CD4-positive, alpha-beta T cell (primary cell): ENCODE measurements around the gene MICAL3. TPM values are rescaled to one million over a fixed set of nuclear protein-coding genes. Genes with fewer than 3 reads are reported as not detected.

Experiments
- ATAC-seq: fragments of 200-7000 bp; cut with Tn5 transposase; one replicate; pipeline ENCODE4 v1.10.0; 2022; ENCODE audit warnings: mild to moderate bottlenecking; ENCODE audit not compliant: poor library complexity
- CTCF ChIA-PET: fragments of 350-600 bp; sonication (Branson Sonifier 250); formaldehyde crosslinking; loops from one replicate; lab custom pipeline; 2021; ENCODE audit warnings: antibody characterized with exemption, inconsistent platforms; lab: Charles Lee
- POLR2A ChIA-PET: fragments of 350-600 bp; sonication (Branson Sonifier 250); formaldehyde crosslinking; loops from one replicate; lab custom pipeline; 2021; ENCODE audit warnings: antibody characterized with exemption, inconsistent platforms; lab: Charles Lee
- DNase-seq, 14 experiments: peaks; one replicate each; pipeline ENCODE4 v3.0.0-alpha.2; 2013 to 2020; ENCODE audit warnings: mixed read lengths in 2 of 14
- H3K27ac ChIP-seq, 2 donors: one replicate each; pipeline versions ENCODE4 v1.5.1 to v1.7.0; 2013; ENCODE audit warnings: low read length in 2 of 2, low read depth in 1 of 2, mild to moderate bottlenecking in 1 of 2
- H3K27me3 ChIP-seq, 2 experiments: 1 replicate in 1 of 2; 2 replicates in 1 of 2; pipeline versions ENCODE4 v1.6.1 to v1.7.0; 2013; ENCODE audit warnings: low read length in 2 of 2, control low read depth in 1 of 2, mild to moderate bottlenecking in 1 of 2, moderate library complexity in 1 of 2; ENCODE audit not compliant: insufficient read depth in 2 of 2, control insufficient read depth in 1 of 2
- H3K36me3 ChIP-seq: one replicate; pipeline ENCODE4 v1.6.1; 2013; ENCODE audit warnings: low read length, control low read depth; ENCODE audit not compliant: insufficient read depth
- H3K4me1 ChIP-seq: one replicate; pipeline ENCODE4 v1.6.1; 2013; ENCODE audit warnings: low read length, control low read depth; ENCODE audit not compliant: insufficient read depth
- H3K4me3 ChIP-seq: one replicate; pipeline ENCODE4 v1.5.1; 2013; ENCODE audit warnings: mild to moderate bottlenecking, low read length, moderate library complexity
- H3K9me3 ChIP-seq, 2 experiments: 1 replicate in 1 of 2; 2 replicates in 1 of 2; pipeline versions ENCODE4 v1.6.1 to v1.7.0; 2013; ENCODE audit warnings: low read length in 2 of 2, mild to moderate bottlenecking in 2 of 2, control low read depth in 1 of 2, moderate library complexity in 1 of 2; ENCODE audit not compliant: control insufficient read depth in 1 of 2, insufficient read depth in 1 of 2
- H3K27ac Mint-ChIP-seq: one replicate; pipeline ENCODE4 v1.8.0; 2020; ENCODE audit warnings: mixed read lengths
- H3K27me3 Mint-ChIP-seq: one replicate; pipeline ENCODE4 v1.8.0; 2021; ENCODE audit warnings: mixed read lengths
- H3K36me3 Mint-ChIP-seq: one replicate; pipeline ENCODE4 v1.8.0; 2021; ENCODE audit warnings: low read depth, mixed read lengths
- H3K4me1 Mint-ChIP-seq: one replicate; pipeline ENCODE4 v1.8.0; 2021; ENCODE audit warnings: low read depth, mixed read lengths
- H3K4me3 Mint-ChIP-seq: one replicate; pipeline ENCODE4 v1.8.0; 2020; ENCODE audit warnings: mild to moderate bottlenecking, mixed read lengths
- H3K9me3 Mint-ChIP-seq: one replicate; pipeline ENCODE4 v1.8.0; 2020; ENCODE audit warnings: mixed read lengths
- CTCF ChIP-seq: fragments of 200-600 bp; IDR thresholded peaks from one replicate; pipeline ENCODE4 v1.8.0; 2022; ENCODE audit warnings: antibody characterized with exemption, mild to moderate bottlenecking
- intact Hi-C, 2 experiments: fragments of 100-400 bp; cut with DNase I in 1 of 2; cut with micrococcal nuclease in 1 of 2; formaldehyde crosslinking; loops; one replicate each; pipeline versions ENCODE4 v1.15.1 to v1.9.0; 2023 to 2025; cut with DNase I, micrococcal nuclease
- total RNA-seq, 174 experiments: library from RNA in 2 of 174; stranded (reverse) in 2 of 174; gene quantifications; one replicate each; pipeline ENCODE4 v1.2.3 and lab custom pipeline; 2021 to 2026

Gene MICAL3
- total RNA-seq, 2 experiments from 2014 or later, result 9.4 to 9.9 TPM

- intact Hi-C loops, result no loop called here
- Mint-ChIP-seq H3K27me3 (no peaks in the 10 kb centered on the region), H3K9me3 (no peaks in the 10 kb centered on the region), H3K4me3 (no peak overlapping the region), H3K36me3 (peaks cover 19% of the 10 kb centered on the region), H3K4me1 (no peaks in the 10 kb centered on the region), H3K27ac (no peak overlapping the region)
- H3K4me3 ChIP-seq, result no peak overlapping the region
- no peak for ATAC-seq
- H3K4me1 ChIP-seq, result no peaks in the 10 kb centered on the region
- H3K27me3 ChIP-seq, result no peaks in the 10 kb centered on the region
- POLR2A ChIA-PET, result no interaction called here
- TF ChIP-seq CTCF, result no peak
- peaks cover 20% of the 10 kb centered on the region for H3K36me3 ChIP-seq
- H3K9me3 ChIP-seq, result no peaks in the 10 kb centered on the region
- CTCF ChIA-PET, result no interaction called here
- no peak for DNase-seq
- H3K27ac ChIP-seq, result no peak overlapping the region
These were observed 116.7 kb downstream of the MICAL3 start for GRCh38 chr22:17907748-17908051.

- ATAC-seq (no peak), DNase-seq (no peak)
- no peaks in the 10 kb centered on the region for H3K27me3 Mint-ChIP-seq
- H3K9me3 ChIP-seq, result no peaks in the 10 kb centered on the region
- H3K36me3 Mint-ChIP-seq, result peaks cover 24% of the 10 kb centered on the region
- no peak overlapping the region for H3K27ac ChIP-seq
- no peaks in the 10 kb centered on the region for H3K4me1 ChIP-seq
- CTCF ChIA-PET, result no interaction called here
- POLR2A ChIA-PET, result no interaction called here
- H3K36me3 ChIP-seq, result peaks cover 20% of the 10 kb centered on the region
- H3K27me3 ChIP-seq, result no peaks in the 10 kb centered on the region
- TF ChIP-seq CTCF, result no peak
- H3K4me1 Mint-ChIP-seq, result no peaks in the 10 kb centered on the region
- no peaks in the 10 kb centered on the region for H3K9me3 Mint-ChIP-seq
- intact Hi-C loops, result no loop called here
- no peak overlapping the region for H3K27ac Mint-ChIP-seq
- no peak overlapping the region for H3K4me3 Mint-ChIP-seq
- H3K4me3 ChIP-seq, result no peak overlapping the region
These were observed 117.2 kb downstream of the MICAL3 start for GRCh38 chr22:17906978-17907747.

- POLR2A ChIA-PET, result no interaction called here
- Mint-ChIP-seq H3K27ac (no peak overlapping the region), H3K4me3 (no peak overlapping the region), H3K36me3 (peaks cover 33% of the 10 kb centered on the region), H3K9me3 (no peaks in the 10 kb centered on the region), H3K27me3 (no peaks in the 10 kb centered on the region), H3K4me1 (no peaks in the 10 kb centered on the region)
- intact Hi-C loops, result no loop called here
- Histone ChIP-seq H3K27ac (no peak overlapping the region), H3K36me3 (peaks cover 20% of the 10 kb centered on the region), H3K4me3 (no peak overlapping the region), H3K27me3 (no peaks in the 10 kb centered on the region), H3K9me3 (no peaks in the 10 kb centered on the region), H3K4me1 (no peaks in the 10 kb centered on the region)
- CTCF ChIA-PET, result no interaction called here
- no peak for ATAC-seq
- TF ChIP-seq CTCF, result no peak
- no peak for DNase-seq
These were observed 118.9 kb downstream of the MICAL3 start for GRCh38 chr22:17905445-17905844.
